IMR-90 (cell line): Measurements from ENCODE around the gene LTB4R. TPM values are rescaled to one million over a fixed set of nuclear protein-coding genes. Genes with fewer than 3 reads are reported as not detected.
"Not testable (repeated sequence)": the region's sequence is repeated elsewhere in the genome, so short reads cannot be mapped to it uniquely, and the experiment has no call there.

Experiments used
- ATAC-seq: fragments of 200-7000 bp; cut with Tn5 transposase; 2 replicates; pipeline ENCODE4 v1.9.1; 2020; ENCODE audit warnings: low read depth, mild to moderate bottlenecking, moderate library complexity
- BruUV-seq: library from RNA; stranded (reverse); fragments of 400-500 nt; replicated peaks from 2 replicates; lab custom pipeline; 2021; lab: Mats Ljungman, UMichigan
- CTCF ChIA-PET: fragments of 300-600 bp; formaldehyde crosslinking; extraction: SDS; loops from one replicate; lab custom pipeline; 2021; ENCODE audit warnings: antibody characterized with exemption; lab: Yijun Ruan, JAX
- POLR2A ChIA-PET: fragments of 300-600 bp; sonication (Branson Sonifier 250); formaldehyde crosslinking; loops from one replicate; lab custom pipeline; 2022; ENCODE audit warnings: antibody characterized with exemption; ENCODE audit not compliant: unreplicated experiment; lab: Charles Lee
- DNase-seq: peaks from one replicate; pipeline ENCODE4 v3.0.0; 2013
- H2AFZ ChIP-seq: replicated peaks from 2 replicates; pipeline ENCODE3; 2013; ENCODE audit warnings: low read length, mild to moderate bottlenecking; ENCODE audit not compliant: poor library complexity
- H2AK5ac ChIP-seq: 2 replicates; pipeline ENCODE4 v1.6.1; 2013; ENCODE audit warnings: low read depth, low read length, inconsistent platforms
- H2AK9ac ChIP-seq: replicated peaks from 2 replicates; pipeline ENCODE3; 2013; ENCODE audit warnings: mild to moderate bottlenecking, low read depth, low read length, moderate library complexity; ENCODE audit not compliant: poor library complexity
- H2BK120ac ChIP-seq: 2 replicates; pipeline ENCODE4 v1.6.1; 2013; ENCODE audit warnings: low read depth, low read length, inconsistent platforms
- H2BK15ac ChIP-seq: 3 replicates; pipeline ENCODE4 v1.6.1; 2013; ENCODE audit warnings: low read depth, low read length, inconsistent platforms
- H2BK20ac ChIP-seq: 2 replicates; pipeline ENCODE4 v1.6.1; 2013; ENCODE audit warnings: low read depth, mild to moderate bottlenecking, inconsistent platforms, low read length, moderate library complexity
- H2BK5ac ChIP-seq: 2 replicates; pipeline ENCODE4 v1.6.1; 2013; ENCODE audit warnings: mild to moderate bottlenecking, low read depth, low read length, inconsistent platforms; ENCODE audit not compliant: poor library complexity, severe bottlenecking
- H3K14ac ChIP-seq: replicated peaks from 2 replicates; pipeline ENCODE4 v1.6.1; 2013; ENCODE audit warnings: low read depth, low read length, inconsistent platforms
- H3K18ac ChIP-seq: 2 replicates; pipeline ENCODE4 v1.6.1; 2013; ENCODE audit warnings: low read depth, low read length, control low read depth
- H3K23ac ChIP-seq: 2 replicates; pipeline ENCODE4 v1.6.1; 2013; ENCODE audit warnings: low read depth, low read length, inconsistent platforms
- H3K27ac ChIP-seq: 2 replicates; pipeline ENCODE4 v1.5.1; 2013; ENCODE audit warnings: mild to moderate bottlenecking, control low read depth, low read length; ENCODE audit not compliant: insufficient read depth
- H3K27me3 ChIP-seq: 2 replicates; pipeline ENCODE4 v1.6.1; 2013; ENCODE audit warnings: low read length; ENCODE audit not compliant: control insufficient read depth, insufficient read depth
- H3K36me3 ChIP-seq: 2 replicates; pipeline ENCODE4 v1.6.1; 2013; ENCODE audit warnings: low read length, mixed read lengths; ENCODE audit not compliant: control insufficient read depth, insufficient read depth
- H3K4ac ChIP-seq: 2 replicates; pipeline ENCODE4 v1.6.1; 2013; ENCODE audit warnings: low read depth, low read length, inconsistent platforms
- H3K4me1 ChIP-seq: 2 replicates; pipeline ENCODE4 v1.6.1; 2013; ENCODE audit warnings: low read length, mixed read lengths; ENCODE audit not compliant: control insufficient read depth, insufficient read depth
- H3K4me2 ChIP-seq: 2 replicates; pipeline ENCODE4 v1.6.1; 2013; ENCODE audit warnings: low read depth, mild to moderate bottlenecking, control low read depth, low read length, moderate library complexity
- H3K4me3 ChIP-seq: 2 replicates; pipeline ENCODE4 v1.5.1; 2013; ENCODE audit warnings: low read depth, mild to moderate bottlenecking, control low read depth, low read length, moderate library complexity; ENCODE audit not compliant: insufficient read depth
- H3K56ac ChIP-seq: 2 replicates; pipeline ENCODE4 v1.6.1; 2013; ENCODE audit warnings: low read length, inconsistent platforms; ENCODE audit not compliant: insufficient read depth; ENCODE audit errors: extremely low read depth
- H3K79me1 ChIP-seq, 2 experiments: 2 replicates each; pipeline ENCODE4 v1.6.1; 2013; ENCODE audit warnings: low read length in 2 of 2, inconsistent platforms in 1 of 2, low read depth in 1 of 2
- H3K9ac ChIP-seq: 2 replicates; pipeline ENCODE4 v1.6.1; 2013; ENCODE audit warnings: low read depth, low read length, control low read depth
- H3K9me1 ChIP-seq: 2 replicates; pipeline ENCODE4 v1.6.1; 2013; ENCODE audit warnings: low read length, inconsistent platforms; ENCODE audit not compliant: insufficient read depth
- H3K9me3 ChIP-seq: 2 replicates; pipeline ENCODE4 v1.6.1; 2013; ENCODE audit warnings: low read length; ENCODE audit not compliant: control insufficient read depth, insufficient read depth
- H4K20me1 ChIP-seq: 2 replicates; pipeline ENCODE4 v1.6.1; 2013; ENCODE audit warnings: low read length, inconsistent platforms; ENCODE audit not compliant: insufficient read depth
- H4K5ac ChIP-seq: 2 replicates; pipeline ENCODE4 v1.6.1; 2013; ENCODE audit warnings: mild to moderate bottlenecking, low read depth, low read length, control low read depth
- H4K8ac ChIP-seq, 2 experiments: 2 replicates each; pipeline ENCODE4 v1.6.1; 2013; ENCODE audit warnings: low read depth in 2 of 2, low read length in 2 of 2, control low read depth in 1 of 2, inconsistent platforms in 1 of 2
- H4K91ac ChIP-seq: 2 replicates; pipeline ENCODE4 v1.6.1; 2013; ENCODE audit warnings: low read depth, low read length, inconsistent platforms; ENCODE audit not compliant: insufficient read depth
- CEBPB ChIP-seq: IDR thresholded peaks from 2 replicates; pipeline ENCODE4 v1.6.1; 2012; ENCODE audit warnings: low read depth, low read length, improper control_type of control experiment
- FOS ChIP-seq: fragments of 150-350 bp; IDR thresholded peaks from 2 replicates; pipeline ENCODE4 v1.6.1; 2016; ENCODE audit warnings: low read depth, low read length
- NFE2L2 ChIP-seq: fragments of 150-350 bp; IDR thresholded peaks from 2 replicates; pipeline ENCODE4 v1.6.1; 2016; ENCODE audit warnings: low read depth, mild to moderate bottlenecking, low read length
- RAD21 ChIP-seq: IDR thresholded peaks from 2 replicates; pipeline ENCODE4 v1.6.1; 2012; ENCODE audit warnings: low read length, improper control_type of control experiment
- SMC3 ChIP-seq: fragments of 150-350 bp; IDR thresholded peaks from 2 replicates; pipeline ENCODE4 v1.6.1; 2016; ENCODE audit warnings: low read depth, mild to moderate bottlenecking, antibody characterized with exemption, low read length, moderate library complexity
- WGBS, 2 experiments: methylation state at CpG; one replicate each; pipeline versions ENCODE4 v1.1.5 to v1.1.7; 2013; ENCODE audit warnings: missing lambda C conversion rate in 2 of 2; ENCODE audit not compliant: insufficient read length in 1 of 2; ENCODE audit errors: extremely low coverage in 2 of 2; 5-methylcytosine and 5-hydroxymethylcytosine counted together
- dilution Hi-C: fragments of 300-500 bp; cut with HindIII; formaldehyde crosslinking; loops from one replicate; pipeline ENCODE4 v1.14.3; 2018; ENCODE audit warnings: low sequenced_read_pairs; ENCODE audit not compliant: unreplicated experiment
- in situ Hi-C: fragments of 300-500 bp; cut with MboI; formaldehyde crosslinking; loops from 3 replicates; pipeline ENCODE4 v1.14.3; 2019; ENCODE audit warnings: low sequenced_read_pairs, inconsistent platforms, mixed read lengths
- intact Hi-C: fragments of 100-400 bp; cut with micrococcal nuclease; formaldehyde crosslinking; loops from 2 replicates; pipeline ENCODE4 v1.10.0; 2022
- polyA plus RNA-seq, 3 experiments: library from polyadenylated mRNA; depleted of rRNA; stranded (reverse); fragments of >200 nt; gene quantifications; 2 replicates each; pipeline ENCODE4 v1.2.3, GENCODE V29; 2012; ENCODE audit warnings: low replicate concordance in 1 of 3
- total RNA-seq: library from RNA; depleted of rRNA; stranded (reverse); fragments of >200 nt; gene quantifications from 2 replicates; pipeline ENCODE4 v1.2.3, GENCODE V29; 2012

Gene LTB4R
- total and polyA plus RNA-seq, 2 of the 4 experiments (the other 2 are of a cell fraction): 0.18 to 2.3 TPM

DNA sequence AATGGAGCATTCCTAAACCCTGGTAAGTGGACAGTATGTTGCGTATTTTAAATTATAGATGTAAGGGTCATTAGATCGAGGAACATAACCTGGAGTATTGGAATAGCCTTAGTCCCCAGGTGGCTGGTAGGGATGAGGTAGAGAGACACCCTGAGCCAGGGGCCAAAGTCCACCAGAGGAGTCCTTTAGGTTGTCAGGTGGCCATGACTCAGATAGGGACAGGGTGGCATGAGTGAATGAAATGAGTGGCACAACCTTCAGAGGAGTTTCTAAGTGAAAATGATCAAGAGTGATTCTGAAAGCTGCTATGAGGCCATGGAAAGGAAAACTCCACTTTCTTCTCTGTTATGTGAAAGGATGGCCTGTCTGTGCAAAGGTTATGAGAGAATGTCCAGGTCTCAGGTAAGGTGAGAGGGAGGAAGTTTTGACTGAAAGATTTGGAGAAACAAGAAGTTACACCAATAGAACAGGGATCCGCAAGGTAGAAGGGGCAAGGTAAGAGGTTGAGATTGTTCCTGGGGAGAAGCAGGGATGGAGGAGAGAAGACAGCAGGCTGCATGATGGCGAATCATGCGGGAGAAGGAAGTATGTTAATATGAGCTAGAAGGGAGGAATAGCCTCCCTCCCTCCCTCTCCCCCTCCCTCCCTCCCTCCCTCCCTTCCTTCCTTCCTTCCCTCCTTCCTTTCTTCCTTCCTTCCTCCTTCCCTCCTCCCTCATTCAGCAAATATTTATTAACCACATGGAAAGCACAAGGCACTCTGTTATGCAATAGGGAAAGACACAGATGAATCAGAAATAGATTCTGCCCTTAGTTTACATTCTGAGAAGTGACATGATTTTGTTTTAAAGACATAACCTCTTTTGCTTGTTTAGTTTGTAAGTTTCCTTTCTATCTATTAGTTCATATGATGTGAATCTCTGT, 42.5 kb downstream of the LTB4R start:
- intact Hi-C loops: loop anchor here (1.0 kb wide), 1 partner anchor 11 kb away; no protein-coding TSS in a partner anchor
- no peak overlapping the region for H2AFZ ChIP-seq

GRCh38 chr14:24354482-24354825, 43.2 kb downstream of the LTB4R start:
- H3K79me1 ChIP-seq, H3K4me1 ChIP-seq, H3K4me3 ChIP-seq, H3K18ac ChIP-seq, H3K9me3 ChIP-seq, H3K36me3 ChIP-seq, H4K5ac ChIP-seq, POLR2A ChIA-PET, H4K20me1 ChIP-seq, H3K27me3 ChIP-seq, H2AK9ac ChIP-seq, H3K14ac ChIP-seq, H2AFZ ChIP-seq, H2BK20ac ChIP-seq, H4K91ac ChIP-seq, H3K9ac ChIP-seq, dilution Hi-C loops, H2BK15ac ChIP-seq, H3K23ac ChIP-seq, DNase-seq, H4K8ac ChIP-seq, in situ Hi-C loops, H3K4me2 ChIP-seq, H3K4ac ChIP-seq, H3K9me1 ChIP-seq, H3K56ac ChIP-seq, BruUV-seq, H2BK120ac ChIP-seq, ATAC-seq: not testable (repeated sequence)
- CTCF ChIA-PET: interaction anchor here (0.6 kb wide), 2 partner anchors 21 to 81 kb away, joined by 4 to 8 read pairs; no protein-coding TSS in a partner anchor
- intact Hi-C loops: loop anchor here (1.0 kb wide), 1 partner anchor 11 kb away; no protein-coding TSS in a partner anchor
- Histone ChIP-seq H2AK5ac (0 out of 2 replicates have a peak overlapping the region, but pooled peaks have one; percentile 36), H3K27ac (peak overlapping the region; percentile 71; the same call in 1 of the 2 replicates), H2BK5ac (peak overlapping the region; percentile 5)
- no CpG with 5 or more reads among the region's 3 CpGs for WGBS, 2 experiments

More for the DNA sequence above, 42.5 kb downstream of the LTB4R start:
- Histone ChIP-seq H4K5ac (no peak overlapping the region), H3K79me1 (no peaks in the 10 kb centered on the region), H3K27ac (no peak overlapping the region), H2BK5ac (peak overlapping the region; percentile 5), H3K4me2 (peak overlapping the region; percentile 18; the same call in 1 of the 2 replicates), H3K14ac (no peak overlapping the region), H2BK20ac (peak overlapping the region; percentile 64; the same call in 1 of the 2 replicates), H3K18ac (peak overlapping the region; percentile 77), H4K8ac (no peak overlapping the region), H2AK5ac (peak overlapping the region; percentile 49), H3K27me3 (peaks cover 12% of the 10 kb centered on the region), H3K4me1 (peaks cover 9% of the 10 kb centered on the region), H4K91ac (peak overlapping the region; percentile 14; the same call in 1 of the 2 replicates), H3K4me3 (no peak overlapping the region), H3K9me1 (peaks cover 3% of the 10 kb centered on the region; the same call in 1 of the 2 replicates), H3K36me3 (no peaks in the 10 kb centered on the region), H4K20me1 (no peaks in the 10 kb centered on the region), H2AK9ac (no peak overlapping the region), H3K56ac (no peak overlapping the region), H3K9me3 (no peaks in the 10 kb centered on the region), H2BK15ac (0 out of 3 replicates have a peak overlapping the region, but pooled peaks have one; percentile 20), H3K23ac (no peak overlapping the region), H3K4ac (peak overlapping the region; percentile 40; the same call in 1 of the 2 replicates), H3K9ac (no peak overlapping the region), H2BK120ac (0 out of 2 replicates have a peak overlapping the region, but pooled peaks have one; percentile 60)
- dilution Hi-C loops (no loop called here), in situ Hi-C loops (no loop called here)
- ATAC-seq: peak; percentile 64
- WGBS, 2 experiments: 100% methylated on average over 2 of the region's 5 CpGs; no CpG with 5 or more reads in 1 of the 2 experiments
- CTCF ChIA-PET: interaction anchor here (0.6 kb wide), 2 partner anchors 20 to 82 kb away, joined by 4 to 8 read pairs; no protein-coding TSS in a partner anchor
- DNase-seq: peak; percentile 81
- BruUV-seq: no TSS peak
- POLR2A ChIA-PET: no interaction called here
- TF ChIP-seq CEBPB: peak; percentile 97
- no peak for TF ChIP-seq SMC3
- no peak for TF ChIP-seq NFE2L2
- peak; percentile 46; the same call in 1 of the 2 replicates for TF ChIP-seq FOS
- TF ChIP-seq RAD21: no peak
